NB4 (cell line): Measurements from ENCODE around the gene CIROP.
A peak's percentile ranks its signal among the peaks of the same experiment; 100 is the strongest.

Experiments used
- DNase-seq: peaks from one replicate; pipeline ENCODE4 v3.0.0; 2010; ENCODE audit warnings: low read depth
- H3K4me3 ChIP-seq: one replicate; pipeline ENCODE4 v1.5.1; 2011; ENCODE audit warnings: mild to moderate bottlenecking, low read depth, low read length, moderate library complexity
- MYC ChIP-seq: IDR thresholded peaks from 2 replicates; pipeline ENCODE4 v1.6.1; 2011; ENCODE audit warnings: low read depth, low read length
- POLR2A ChIP-seq: IDR thresholded peaks from 2 replicates; pipeline ENCODE4 v1.6.1; 2011; ENCODE audit warnings: mild to moderate bottlenecking; ENCODE audit not compliant: insufficient read length; ENCODE audit errors: extremely low read depth
- TF ChIP-seq, protein P1 (sequence below): IDR thresholded peaks from one replicate; pipeline ENCODE4 v1.5.1; 2012; ENCODE audit warnings: low read depth, low read length
- TF ChIP-seq, protein P2 (sequence below): IDR thresholded peaks from 2 replicates; pipeline ENCODE4 v1.6.1; 2011; ENCODE audit warnings: low read depth, low read length

CIROP gene

DNA sequence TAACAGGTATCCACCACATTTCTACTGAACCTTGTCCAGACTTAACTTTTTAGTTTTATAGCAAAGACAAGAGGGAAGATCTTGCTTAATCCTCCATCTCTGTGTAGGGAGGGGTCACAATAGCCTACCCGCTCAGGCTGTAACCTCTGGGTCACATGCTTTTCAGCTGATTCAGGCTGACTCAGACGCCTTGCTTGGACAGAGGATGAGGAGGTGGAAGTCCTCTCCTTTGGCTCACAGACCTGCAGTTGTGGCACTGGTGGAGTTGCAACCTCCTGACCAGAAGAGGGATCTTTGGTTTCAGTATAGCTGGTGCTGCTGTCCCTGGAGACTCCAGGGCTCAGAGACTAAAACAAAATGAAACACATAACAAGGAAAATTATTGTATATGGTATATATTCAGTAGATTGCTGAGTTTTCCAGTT, 26.1 kb downstream of the CIROP start:
- peak; percentile 79 for DNase-seq
- TF ChIP-seq, protein P1, sequence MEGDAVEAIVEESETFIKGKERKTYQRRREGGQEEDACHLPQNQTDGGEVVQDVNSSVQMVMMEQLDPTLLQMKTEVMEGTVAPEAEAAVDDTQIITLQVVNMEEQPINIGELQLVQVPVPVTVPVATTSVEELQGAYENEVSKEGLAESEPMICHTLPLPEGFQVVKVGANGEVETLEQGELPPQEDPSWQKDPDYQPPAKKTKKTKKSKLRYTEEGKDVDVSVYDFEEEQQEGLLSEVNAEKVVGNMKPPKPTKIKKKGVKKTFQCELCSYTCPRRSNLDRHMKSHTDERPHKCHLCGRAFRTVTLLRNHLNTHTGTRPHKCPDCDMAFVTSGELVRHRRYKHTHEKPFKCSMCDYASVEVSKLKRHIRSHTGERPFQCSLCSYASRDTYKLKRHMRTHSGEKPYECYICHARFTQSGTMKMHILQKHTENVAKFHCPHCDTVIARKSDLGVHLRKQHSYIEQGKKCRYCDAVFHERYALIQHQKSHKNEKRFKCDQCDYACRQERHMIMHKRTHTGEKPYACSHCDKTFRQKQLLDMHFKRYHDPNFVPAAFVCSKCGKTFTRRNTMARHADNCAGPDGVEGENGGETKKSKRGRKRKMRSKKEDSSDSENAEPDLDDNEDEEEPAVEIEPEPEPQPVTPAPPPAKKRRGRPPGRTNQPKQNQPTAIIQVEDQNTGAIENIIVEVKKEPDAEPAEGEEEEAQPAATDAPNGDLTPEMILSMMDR: no peak
- no peak for TF ChIP-seq MYC
- TF ChIP-seq, protein P2, sequence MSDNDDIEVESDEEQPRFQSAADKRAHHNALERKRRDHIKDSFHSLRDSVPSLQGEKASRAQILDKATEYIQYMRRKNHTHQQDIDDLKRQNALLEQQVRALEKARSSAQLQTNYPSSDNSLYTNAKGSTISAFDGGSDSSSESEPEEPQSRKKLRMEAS: peak; percentile 26; the same call in 1 of the 2 replicates
- H3K4me3 ChIP-seq: no peak overlapping the region

DNA sequence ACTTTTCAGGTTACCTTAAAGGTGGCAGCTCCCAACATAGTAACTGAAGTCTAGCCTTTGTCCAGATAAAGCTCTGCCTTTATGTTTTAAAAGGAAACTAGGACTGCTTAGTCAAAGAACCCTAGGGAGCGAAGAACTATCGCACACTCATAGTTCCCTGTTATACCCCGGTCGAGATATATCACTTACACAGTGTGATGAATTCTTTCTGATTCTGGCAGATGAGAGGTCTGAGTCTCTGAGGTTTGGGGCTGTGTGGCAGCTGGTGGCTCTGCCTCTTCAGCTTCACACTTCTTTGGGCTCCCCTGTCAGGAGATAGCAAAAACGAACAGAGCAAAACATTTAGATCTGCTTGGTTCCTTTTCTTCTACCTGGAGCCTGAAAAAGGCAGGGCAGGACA, 26.8 kb downstream of the CIROP start:
- TF ChIP-seq MYC: no peak
- TF ChIP-seq, protein P1: no peak
- TF ChIP-seq, protein P2: no peak
- no peak for TF ChIP-seq POLR2A
- no peak overlapping the region for H3K4me3 ChIP-seq
- no peak for DNase-seq

DNA sequence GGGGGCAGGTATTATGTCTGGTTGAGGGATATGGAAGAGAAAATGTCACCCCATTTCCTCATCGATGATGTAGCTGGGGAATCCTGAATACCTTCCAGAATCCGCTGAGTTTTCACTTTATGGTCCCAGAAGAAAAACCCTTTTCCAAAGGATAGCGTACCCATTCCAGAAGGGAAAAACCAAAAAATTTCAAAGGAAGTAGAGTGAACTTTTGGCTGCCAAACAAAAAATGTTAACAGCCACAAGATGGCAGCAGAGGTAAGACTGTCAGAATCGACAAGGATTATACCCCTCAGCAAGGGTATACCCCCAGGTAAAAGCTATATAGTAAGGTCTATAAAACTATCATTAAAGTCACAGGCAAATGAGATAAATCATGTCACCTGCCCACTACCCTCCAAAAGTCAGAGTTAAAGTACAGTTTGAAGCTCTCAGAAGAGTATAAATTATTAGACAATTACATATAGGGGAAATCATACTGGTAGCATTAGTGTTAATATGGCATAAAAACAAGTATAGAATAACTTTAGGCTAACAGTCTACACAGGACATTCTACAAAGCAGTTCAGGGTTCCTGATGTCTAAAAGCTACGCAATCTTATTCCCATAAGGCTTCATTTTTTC, 27.9 kb downstream of the CIROP start:
- no peak for TF ChIP-seq MYC
- TF ChIP-seq, protein P1: peak; percentile 62
- peak; percentile 51 for DNase-seq
- no peak overlapping the region for H3K4me3 ChIP-seq

DNA sequence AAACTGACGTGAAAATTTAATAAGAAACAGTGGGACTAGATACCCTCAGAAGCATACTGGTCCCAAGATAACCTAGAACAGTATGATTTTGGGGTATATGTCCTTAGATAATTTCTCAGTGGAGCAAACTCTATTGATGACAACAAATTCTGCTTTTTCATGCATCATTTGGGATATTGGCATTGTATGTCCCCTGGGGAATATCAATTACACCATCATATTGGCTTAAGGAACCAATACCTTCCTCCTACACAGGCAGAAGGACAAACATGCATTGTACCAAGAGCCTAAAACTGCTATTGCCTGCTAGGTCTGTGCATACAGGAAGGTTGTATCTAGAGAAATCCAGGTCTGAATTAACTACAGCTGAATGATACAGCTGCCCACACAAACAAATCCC, 29.9 kb downstream of the CIROP start:
- TF ChIP-seq MYC: no peak
- no peak overlapping the region for H3K4me3 ChIP-seq
- no peak for DNase-seq

DNA sequence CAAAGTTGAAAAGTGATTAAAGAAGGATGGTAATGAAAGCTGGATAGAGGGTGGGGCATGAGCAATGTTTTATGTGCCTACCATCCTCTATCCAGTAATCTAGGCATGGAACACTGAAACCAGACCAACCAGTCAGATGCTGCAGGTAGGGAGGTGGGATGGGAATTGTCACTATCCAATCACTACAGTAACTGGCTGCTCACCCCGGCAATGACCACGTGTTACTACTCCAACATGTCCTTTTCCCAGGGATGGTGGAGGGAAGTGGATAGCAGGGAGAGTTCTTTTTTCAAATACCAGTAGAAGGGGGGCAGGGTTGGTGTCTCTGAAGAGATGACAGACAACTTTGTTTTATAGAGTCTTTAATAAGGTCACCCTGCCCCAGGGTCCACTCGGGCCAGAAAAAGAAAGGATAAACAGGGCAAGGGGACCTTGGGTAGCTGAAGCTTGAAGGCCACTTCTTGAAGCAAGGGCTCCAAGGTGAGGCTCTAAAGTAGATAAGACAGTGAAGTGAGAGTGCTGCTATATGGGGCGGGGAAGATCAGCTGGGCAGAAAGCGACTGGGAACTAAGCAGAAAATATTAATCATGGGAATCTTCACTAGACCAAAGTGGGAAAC, 32.8 kb downstream of the CIROP start:
- DNase-seq: no peak
- TF ChIP-seq, protein P2: no peak
- TF ChIP-seq, protein P1: no peak
- peak overlapping the region; percentile 97 for H3K4me3 ChIP-seq

DNA sequence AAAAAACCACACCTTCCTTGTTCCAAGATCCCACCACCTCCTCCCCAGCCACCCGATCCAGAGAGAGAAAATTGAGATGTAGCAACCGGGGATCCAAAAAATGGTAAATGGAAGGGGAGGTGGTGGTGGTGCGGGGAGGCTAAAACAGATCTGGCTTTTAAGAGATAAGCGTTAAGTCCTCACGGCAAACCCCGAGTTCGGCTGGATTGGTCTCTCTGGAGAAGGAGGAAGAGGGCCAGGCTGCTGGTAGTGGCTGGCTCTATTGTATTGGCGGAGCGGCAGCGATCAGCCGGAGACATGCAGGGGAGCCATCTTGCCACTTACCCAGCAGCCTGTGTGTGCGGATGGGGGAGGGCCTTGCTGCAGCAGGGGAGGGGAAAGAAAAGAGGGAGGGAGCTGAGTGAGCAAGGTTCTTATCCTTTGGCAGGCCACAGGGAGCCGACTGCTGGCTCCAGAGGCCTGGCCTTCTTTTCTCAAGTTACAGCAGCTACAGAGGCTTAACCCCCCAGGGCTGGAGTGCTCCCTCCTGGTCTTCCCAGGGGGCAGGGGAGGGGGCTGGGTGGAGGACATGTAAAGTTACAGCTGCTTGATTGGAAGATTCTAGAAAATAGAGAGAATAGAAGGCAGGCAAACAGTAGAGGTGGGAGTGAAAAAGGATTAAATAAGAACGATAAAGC, 33.4 kb downstream of the CIROP start:
- DNase-seq: peak; percentile 92
- TF ChIP-seq, protein P2: peak; percentile 51
- TF ChIP-seq, protein P1: no peak
- no peak; the same call in 1 of the 2 replicates for TF ChIP-seq MYC
- peak; percentile 72 for TF ChIP-seq POLR2A
- peak overlapping the region; percentile 97 for H3K4me3 ChIP-seq
